ENCODE measurements around the gene ZNF41. TPM values are rescaled to one million over a fixed set of nuclear protein-coding genes. Genes with fewer than 3 reads are reported as not detected.

ZNF41 gene
- total and polyA plus RNA-seq, 2 of the 13 experiments (the other 11 are each of a cell fraction or from before 2014, with no cell fraction given): 2.3 to 3.9 TPM

GRCh38 chrX:47514533-47515235 is 31.7 kb upstream of the ZNF41 start:
- Histone ChIP-seq H3K4me2 (ENCODE audit: low read depth, low read length) (no peak overlapping the region), H4K20me1 (ENCODE audit: insufficient read depth, low read length) (no peaks in the 10 kb centered on the region), H3K27me3 (ENCODE audit: control insufficient read depth in 1 of 2, insufficient read depth in 2 of 2, low read length in 2 of 2) (no peaks in the 10 kb centered on the region), H3K4me3 (replicated peaks in 1 of 3; ENCODE audit: insufficient read depth in 1 of 3, low read depth in 2 of 3, low read length in 3 of 3) (no peak overlapping the region), H3K79me2 (ENCODE audit: insufficient read depth, low read length) (no peaks in the 10 kb centered on the region), H3K9me3 (ENCODE audit: low read length) (no peaks in the 10 kb centered on the region), H3K36me3 (replicated peaks in 1 of 2; ENCODE audit: control insufficient read depth in 1 of 2, insufficient read depth in 2 of 2, low read length in 2 of 2) (no peaks in the 10 kb centered on the region), H3K9ac (ENCODE audit: insufficient read depth, low read depth, low read length) (no peak overlapping the region), H2AFZ (ENCODE audit: low read length) (no peak overlapping the region), H3K4me1 (ENCODE audit: insufficient read depth, low read length) (no peaks in the 10 kb centered on the region; the same call in 1 of the 2 replicates), H3K27ac (ENCODE audit: extremely low read length, insufficient read depth, low read length) (no peak overlapping the region)
- ChIA-PET POLR2A (no interaction called here), CTCF (ENCODE audit: low intra/inter-chr PET ratio, low total read pairs) (no interaction called here)
- no peak for DNase-seq (ENCODE audit: low spot score)
- BruUV-seq (replicated peaks): no TSS peak
- WGBS (ENCODE audit: low lambda C conversion rate): 24% methylated on average over 5 of the region's 7 CpGs
- intact Hi-C loops (cut with micrococcal nuclease; ENCODE audit: unreplicated experiment): no loop called here
- no peak for FAIRE-seq
- no peak for ATAC-seq
- in situ Hi-C loops (cut with HindIII; ENCODE audit: extremely low pct_ligation_motif_present, low pct_unique_long_range_greater_than_20kb): no loop called here
- TF ChIP-seq, protein P1, sequence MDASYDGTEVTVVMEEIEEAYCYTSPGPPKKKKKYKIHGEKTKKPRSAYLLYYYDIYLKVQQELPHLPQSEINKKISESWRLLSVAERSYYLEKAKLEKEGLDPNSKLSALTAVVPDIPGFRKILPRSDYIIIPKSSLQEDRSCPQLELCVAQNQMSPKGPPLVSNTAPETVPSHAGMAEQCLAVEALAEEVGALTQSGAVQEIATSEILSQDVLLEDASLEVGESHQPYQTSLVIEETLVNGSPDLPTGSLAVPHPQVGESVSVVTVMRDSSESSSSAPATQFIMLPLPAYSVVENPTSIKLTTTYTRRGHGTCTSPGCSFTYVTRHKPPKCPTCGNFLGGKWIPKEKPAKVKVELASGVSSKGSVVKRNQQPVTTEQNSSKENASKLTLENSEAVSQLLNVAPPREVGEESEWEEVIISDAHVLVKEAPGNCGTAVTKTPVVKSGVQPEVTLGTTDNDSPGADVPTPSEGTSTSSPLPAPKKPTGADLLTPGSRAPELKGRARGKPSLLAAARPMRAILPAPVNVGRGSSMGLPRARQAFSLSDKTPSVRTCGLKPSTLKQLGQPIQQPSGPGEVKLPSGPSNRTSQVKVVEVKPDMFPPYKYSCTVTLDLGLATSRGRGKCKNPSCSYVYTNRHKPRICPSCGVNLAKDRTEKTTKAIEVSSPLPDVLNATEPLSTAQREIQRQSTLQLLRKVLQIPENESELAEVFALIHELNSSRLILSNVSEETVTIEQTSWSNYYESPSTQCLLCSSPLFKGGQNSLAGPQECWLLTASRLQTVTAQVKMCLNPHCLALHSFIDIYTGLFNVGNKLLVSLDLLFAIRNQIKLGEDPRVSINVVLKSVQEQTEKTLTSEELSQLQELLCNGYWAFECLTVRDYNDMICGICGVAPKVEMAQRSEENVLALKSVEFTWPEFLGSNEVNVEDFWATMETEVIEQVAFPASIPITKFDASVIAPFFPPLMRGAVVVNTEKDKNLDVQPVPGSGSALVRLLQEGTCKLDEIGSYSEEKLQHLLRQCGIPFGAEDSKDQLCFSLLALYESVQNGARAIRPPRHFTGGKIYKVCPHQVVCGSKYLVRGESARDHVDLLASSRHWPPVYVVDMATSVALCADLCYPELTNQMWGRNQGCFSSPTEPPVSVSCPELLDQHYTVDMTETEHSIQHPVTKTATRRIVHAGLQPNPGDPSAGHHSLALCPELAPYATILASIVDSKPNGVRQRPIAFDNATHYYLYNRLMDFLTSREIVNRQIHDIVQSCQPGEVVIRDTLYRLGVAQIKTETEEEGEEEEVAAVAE (CRISPR knock-in tag; IDR thresholded peaks at IDR 0.05; ENCODE audit: borderline replicate concordance): no peak
- TF ChIP-seq NKX3-1 (CRISPR knock-in tag; IDR thresholded peaks at IDR 0.05) (no peak), ZBTB3 (CRISPR knock-in tag; IDR thresholded peaks at IDR 0.05; ENCODE audit: borderline replicate concordance, low read depth) (no peak), ZNF639 (CRISPR knock-in tag; conservative IDR thresholded peaks at IDR 0.05) (no peak), NR3C1 (CRISPR knock-in tag; IDR thresholded peaks at IDR 0.05) (no peak), MYC (CRISPR knock-in tag; IDR thresholded peaks at IDR 0.05; ENCODE audit: borderline replicate concordance) (no peak), ZNF577 (CRISPR knock-in tag; IDR thresholded peaks at IDR 0.05; ENCODE audit: borderline replicate concordance, low read depth) (no peak), ZSCAN29 (CRISPR knock-in tag; conservative IDR thresholded peaks at IDR 0.05) (no peak), ZNF230 (CRISPR knock-in tag; IDR thresholded peaks at IDR 0.05) (no peak), EHMT2 (IDR thresholded peaks at IDR 0.05; ENCODE audit: borderline replicate concordance, low read depth, low read length) (no peak), POLR2G (IDR thresholded peaks at IDR 0.05; ENCODE audit: low read depth, low read length) (no peak), TGIF2 (CRISPR knock-in tag; IDR thresholded peaks at IDR 0.05) (no peak)
- TF ChIP-seq, protein P2, sequence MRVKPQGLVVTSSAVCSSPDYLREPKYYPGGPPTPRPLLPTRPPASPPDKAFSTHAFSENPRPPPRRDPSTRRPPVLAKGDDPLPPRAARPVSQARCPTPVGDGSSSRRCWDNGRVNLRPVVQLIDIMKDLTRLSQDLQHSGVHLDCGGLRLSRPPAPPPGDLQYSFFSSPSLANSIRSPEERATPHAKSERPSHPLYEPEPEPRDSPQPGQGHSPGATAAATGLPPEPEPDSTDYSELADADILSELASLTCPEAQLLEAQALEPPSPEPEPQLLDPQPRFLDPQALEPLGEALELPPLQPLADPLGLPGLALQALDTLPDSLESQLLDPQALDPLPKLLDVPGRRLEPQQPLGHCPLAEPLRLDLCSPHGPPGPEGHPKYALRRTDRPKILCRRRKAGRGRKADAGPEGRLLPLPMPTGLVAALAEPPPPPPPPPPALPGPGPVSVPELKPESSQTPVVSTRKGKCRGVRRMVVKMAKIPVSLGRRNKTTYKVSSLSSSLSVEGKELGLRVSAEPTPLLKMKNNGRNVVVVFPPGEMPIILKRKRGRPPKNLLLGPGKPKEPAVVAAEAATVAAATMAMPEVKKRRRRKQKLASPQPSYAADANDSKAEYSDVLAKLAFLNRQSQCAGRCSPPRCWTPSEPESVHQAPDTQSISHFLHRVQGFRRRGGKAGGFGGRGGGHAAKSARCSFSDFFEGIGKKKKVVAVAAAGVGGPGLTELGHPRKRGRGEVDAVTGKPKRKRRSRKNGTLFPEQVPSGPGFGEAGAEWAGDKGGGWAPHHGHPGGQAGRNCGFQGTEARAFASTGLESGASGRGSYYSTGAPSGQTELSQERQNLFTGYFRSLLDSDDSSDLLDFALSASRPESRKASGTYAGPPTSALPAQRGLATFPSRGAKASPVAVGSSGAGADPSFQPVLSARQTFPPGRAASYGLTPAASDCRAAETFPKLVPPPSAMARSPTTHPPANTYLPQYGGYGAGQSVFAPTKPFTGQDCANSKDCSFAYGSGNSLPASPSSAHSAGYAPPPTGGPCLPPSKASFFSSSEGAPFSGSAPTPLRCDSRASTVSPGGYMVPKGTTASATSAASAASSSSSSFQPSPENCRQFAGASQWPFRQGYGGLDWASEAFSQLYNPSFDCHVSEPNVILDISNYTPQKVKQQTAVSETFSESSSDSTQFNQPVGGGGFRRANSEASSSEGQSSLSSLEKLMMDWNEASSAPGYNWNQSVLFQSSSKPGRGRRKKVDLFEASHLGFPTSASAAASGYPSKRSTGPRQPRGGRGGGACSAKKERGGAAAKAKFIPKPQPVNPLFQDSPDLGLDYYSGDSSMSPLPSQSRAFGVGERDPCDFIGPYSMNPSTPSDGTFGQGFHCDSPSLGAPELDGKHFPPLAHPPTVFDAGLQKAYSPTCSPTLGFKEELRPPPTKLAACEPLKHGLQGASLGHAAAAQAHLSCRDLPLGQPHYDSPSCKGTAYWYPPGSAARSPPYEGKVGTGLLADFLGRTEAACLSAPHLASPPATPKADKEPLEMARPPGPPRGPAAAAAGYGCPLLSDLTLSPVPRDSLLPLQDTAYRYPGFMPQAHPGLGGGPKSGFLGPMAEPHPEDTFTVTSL (CRISPR knock-in tag; IDR thresholded peaks at IDR 0.05; ENCODE audit: borderline replicate concordance): no peak
